ENCODE measurements around the gene MRPS21. TPM values are rescaled to one million over a fixed set of nuclear protein-coding genes. Genes with fewer than 3 reads are reported as not detected.
A peak's percentile ranks its signal among the peaks of the same experiment; 100 is the strongest.

Gene MRPS21
- total RNA-seq, 1 donor = 29.0 TPM

DNA sequence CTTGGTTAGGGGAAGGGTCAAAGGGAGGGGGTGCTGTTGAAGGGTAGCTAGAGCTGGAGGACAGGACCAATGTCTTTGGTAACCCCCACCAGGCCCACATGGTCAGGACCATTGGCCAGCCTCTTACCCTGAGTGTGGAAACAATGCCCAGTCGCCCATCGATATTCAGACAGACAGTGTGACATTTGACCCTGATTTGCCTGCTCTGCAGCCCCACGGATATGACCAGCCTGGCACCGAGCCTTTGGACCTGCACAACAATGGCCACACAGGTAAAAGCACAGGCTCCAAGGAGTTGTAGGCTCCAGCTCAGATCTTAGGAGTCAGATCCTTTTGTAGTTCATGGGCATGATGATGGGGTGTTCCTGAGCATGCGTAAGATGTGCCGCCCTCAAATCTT is 32.3 kb upstream of the MRPS21 start:
- no peak for DNase-seq (ENCODE audit: insufficient read length, low spot score, missing footprints)
- H3K27me3 ChIP-seq (ENCODE audit: insufficient read depth, low read length) = peaks cover 30% of the 10 kb centered on the region
- H3K4me3 ChIP-seq (ENCODE audit: insufficient read depth, low read length) = no peak overlapping the region
- H3K4me1 ChIP-seq (ENCODE audit: insufficient read depth, low read length) = peaks cover 10% of the 10 kb centered on the region
- no peak overlapping the region for H2AFZ ChIP-seq (ENCODE audit: low read length)
- no peaks in the 10 kb centered on the region for H3K9me3 ChIP-seq (ENCODE audit: low read depth, low read length)
- H3K27ac ChIP-seq (ENCODE audit: low read depth, low read length) = no peak overlapping the region
- H3K4me2 ChIP-seq (ENCODE audit: insufficient read depth, low read length) = no peak overlapping the region
- no peaks in the 10 kb centered on the region for H4K20me1 ChIP-seq (ENCODE audit: insufficient read depth, low read length)
- TF ChIP-seq CTCF (IDR thresholded peaks at IDR 0.05; ENCODE audit: extremely low read depth, low read depth, low read length) = no peak
- peaks cover 15% of the 10 kb centered on the region for H3K36me3 ChIP-seq (ENCODE audit: insufficient read depth, low read length)
- peaks cover 3% of the 10 kb centered on the region for H3K79me2 ChIP-seq (ENCODE audit: insufficient read depth, low read length)

DNA sequence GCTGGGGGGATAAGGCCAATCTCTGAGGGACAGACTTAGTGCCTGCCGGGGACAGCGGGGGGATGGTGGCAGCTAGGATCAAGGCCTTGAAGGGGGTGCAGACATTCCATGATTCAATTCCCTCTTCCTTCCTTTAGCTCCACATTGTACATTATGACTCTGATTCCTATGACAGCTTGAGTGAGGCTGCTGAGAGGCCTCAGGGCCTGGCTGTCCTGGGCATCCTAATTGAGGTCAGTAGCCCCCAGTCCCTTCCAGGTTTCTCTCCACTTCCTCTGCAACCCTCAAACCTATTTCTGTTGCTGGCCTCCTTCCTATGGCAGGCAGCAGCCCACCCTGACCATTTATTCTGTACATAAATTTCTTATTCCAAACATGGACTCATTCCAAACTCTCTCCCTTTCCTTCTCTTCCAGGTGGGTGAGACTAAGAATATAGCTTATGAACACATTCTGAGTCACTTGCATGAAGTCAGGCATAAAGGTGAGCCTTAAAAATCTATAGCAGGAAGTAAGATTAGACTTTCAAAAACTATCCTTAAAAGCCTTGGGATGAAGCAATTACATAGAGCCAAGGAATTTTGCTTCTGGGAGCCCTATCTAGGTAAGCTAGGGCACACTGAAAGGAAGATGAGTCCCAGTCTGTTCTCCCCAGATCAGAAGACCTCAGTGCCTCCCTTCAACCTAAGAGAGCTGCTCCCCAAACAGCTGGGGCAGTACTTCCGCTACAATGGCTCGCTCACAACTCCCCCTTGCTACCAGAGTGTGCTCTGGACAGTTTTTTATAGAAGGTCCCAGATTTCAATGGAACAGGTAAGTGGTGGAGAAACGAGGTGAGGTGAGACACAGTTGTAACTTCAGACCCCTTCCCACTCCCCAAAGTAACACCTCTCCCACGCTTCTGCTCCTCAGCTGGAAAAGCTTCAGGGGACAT is 31.0 kb upstream of the MRPS21 start:
- Histone ChIP-seq H3K27me3 (ENCODE audit: insufficient read depth, low read length) (peaks cover 28% of the 10 kb centered on the region), H4K20me1 (ENCODE audit: insufficient read depth, low read length) (no peaks in the 10 kb centered on the region), H3K79me2 (ENCODE audit: insufficient read depth, low read length) (peaks cover 16% of the 10 kb centered on the region), H3K4me2 (ENCODE audit: insufficient read depth, low read length) (no peak overlapping the region), H3K27ac (ENCODE audit: low read depth, low read length) (no peak overlapping the region), H3K36me3 (ENCODE audit: insufficient read depth, low read length) (peaks cover 22% of the 10 kb centered on the region), H3K9me3 (ENCODE audit: low read depth, low read length) (no peaks in the 10 kb centered on the region), H2AFZ (ENCODE audit: low read length) (no peak overlapping the region), H3K4me1 (ENCODE audit: insufficient read depth, low read length) (peaks cover 11% of the 10 kb centered on the region), H3K4me3 (ENCODE audit: insufficient read depth, low read length) (no peak overlapping the region)
- DNase-seq (ENCODE audit: insufficient read length, low spot score, missing footprints) = peak; percentile 57
- no peak for TF ChIP-seq CTCF (IDR thresholded peaks at IDR 0.05; ENCODE audit: extremely low read depth, low read depth, low read length)

DNA sequence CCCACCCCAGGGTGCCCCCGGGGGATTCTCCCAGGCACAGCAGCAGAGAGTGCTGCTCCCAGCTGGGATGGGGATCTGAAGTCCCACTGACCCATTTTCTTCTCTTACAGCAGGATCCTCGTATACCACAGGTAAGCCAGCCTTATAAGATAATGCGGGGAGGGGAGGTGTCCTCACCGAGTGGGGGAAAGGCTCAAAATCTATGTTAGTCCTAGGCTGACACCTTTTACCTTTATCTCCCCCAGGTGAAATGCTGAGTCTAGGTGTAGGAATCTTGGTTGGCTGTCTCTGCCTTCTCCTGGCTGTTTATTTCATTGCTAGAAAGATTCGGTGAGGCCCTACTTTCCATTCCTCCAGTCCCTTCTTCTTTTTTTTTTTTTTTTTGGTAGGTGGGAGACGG is 30.1 kb upstream of the MRPS21 start:
- Histone ChIP-seq H3K9me3 (ENCODE audit: low read depth, low read length) (no peaks in the 10 kb centered on the region), H3K4me3 (ENCODE audit: insufficient read depth, low read length) (no peak overlapping the region), H4K20me1 (ENCODE audit: insufficient read depth, low read length) (no peaks in the 10 kb centered on the region), H2AFZ (ENCODE audit: low read length) (no peak overlapping the region), H3K4me1 (ENCODE audit: insufficient read depth, low read length) (peaks cover 15% of the 10 kb centered on the region), H3K79me2 (ENCODE audit: insufficient read depth, low read length) (peaks cover 25% of the 10 kb centered on the region), H3K4me2 (ENCODE audit: insufficient read depth, low read length) (no peak overlapping the region), H3K27me3 (ENCODE audit: insufficient read depth, low read length) (peaks cover 19% of the 10 kb centered on the region), H3K36me3 (ENCODE audit: insufficient read depth, low read length) (peaks cover 22% of the 10 kb centered on the region), H3K27ac (ENCODE audit: low read depth, low read length) (no peak overlapping the region)
- TF ChIP-seq CTCF (IDR thresholded peaks at IDR 0.05; ENCODE audit: extremely low read depth, low read depth, low read length) = no peak
- peak; percentile 19 for DNase-seq (ENCODE audit: insufficient read length, low spot score, missing footprints)

DNA sequence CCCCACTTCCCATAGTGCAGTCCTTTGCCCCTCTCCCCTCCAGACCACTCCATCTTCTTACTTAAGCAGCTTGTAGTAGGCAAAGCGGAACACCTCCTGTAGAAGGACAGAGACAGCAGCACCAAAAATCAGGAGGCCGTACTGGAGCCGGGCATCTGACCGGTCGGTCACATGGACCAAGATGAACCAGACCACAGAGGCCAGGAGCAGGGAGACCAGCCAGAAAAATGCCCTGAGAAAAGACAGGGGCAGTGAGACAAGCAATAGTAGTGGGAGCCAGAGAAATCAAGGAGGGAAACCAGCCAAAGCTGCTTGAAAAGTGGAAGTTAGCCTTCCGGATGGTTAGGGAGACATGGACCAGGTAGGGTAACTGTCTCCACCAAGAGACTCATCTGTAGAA is 25.8 kb upstream of the MRPS21 start:
- H3K27ac ChIP-seq (ENCODE audit: low read depth, low read length) = peak overlapping the region; percentile 86
- peak overlapping the region; percentile 97 for H3K4me3 ChIP-seq (ENCODE audit: insufficient read depth, low read length)
- H3K4me1 ChIP-seq (ENCODE audit: insufficient read depth, low read length) = peaks cover 27% of the 10 kb centered on the region
- H3K36me3 ChIP-seq (ENCODE audit: insufficient read depth, low read length) = peaks cover 22% of the 10 kb centered on the region
- H2AFZ ChIP-seq (ENCODE audit: low read length) = peak overlapping the region; percentile 93
- no peaks in the 10 kb centered on the region for H4K20me1 ChIP-seq (ENCODE audit: insufficient read depth, low read length)
- peak; percentile 81 for DNase-seq (ENCODE audit: insufficient read length, low spot score, missing footprints)
- peak overlapping the region; percentile 86 for H3K4me2 ChIP-seq (ENCODE audit: insufficient read depth, low read length)
- no peaks in the 10 kb centered on the region for H3K9me3 ChIP-seq (ENCODE audit: low read depth, low read length)
- no peaks in the 10 kb centered on the region for H3K27me3 ChIP-seq (ENCODE audit: insufficient read depth, low read length)
- no peak for TF ChIP-seq CTCF (IDR thresholded peaks at IDR 0.05; ENCODE audit: extremely low read depth, low read depth, low read length)
- H3K79me2 ChIP-seq (ENCODE audit: insufficient read depth, low read length) = peaks cover 31% of the 10 kb centered on the region

Data from osteoblast (primary cell).